Esophagus muscularis mucosa (tissue), 4 donors: Measurements from ENCODE around the gene VWC2L. TPM values are rescaled to one million over a fixed set of nuclear protein-coding genes. Genes with fewer than 3 reads are reported as not detected.
A peak's percentile ranks its signal among the peaks of the same experiment; 100 is the strongest.

Experiments
- DNase-seq: peaks from one replicate; pipeline ENCODE4 v3.0.0-alpha.2; 2017; ENCODE audit errors: extremely low spot score
- H3K27ac ChIP-seq, 4 donors: fragments of 200-600 bp; sonication (generic); replicated peaks in 1 of 4; 1 replicate in 3 of 4; 2 replicates in 1 of 4; pipeline ENCODE4 v1.5.1; 2016 to 2019; ENCODE audit warnings: mild to moderate bottlenecking in 1 of 4
- H3K27me3 ChIP-seq, 4 donors: fragments of 200-600 bp; sonication (generic); one replicate each; pipeline versions ENCODE4 v1.5.1 to v1.6.0; 2016 to 2019
- H3K36me3 ChIP-seq, 4 donors: fragments of 200-600 bp; sonication (generic); one replicate each; pipeline ENCODE4 v1.5.1; 2016 to 2019
- H3K4me1 ChIP-seq, 4 donors: fragments of 200-600 bp; sonication (generic); one replicate each; pipeline ENCODE4 v1.5.1; 2016 to 2019
- H3K4me3 ChIP-seq, 4 donors: fragments of 200-600 bp; sonication (generic); 1 replicate in 2 of 4; 2 replicates in 2 of 4; pipeline ENCODE4 v1.5.1; 2016 to 2019; ENCODE audit warnings: mild to moderate bottlenecking in 4 of 4, moderate library complexity in 1 of 4
- H3K9me3 ChIP-seq, 4 donors: fragments of 200-600 bp; sonication (generic); 1 replicate in 3 of 4; 2 replicates in 1 of 4; pipeline ENCODE4 v1.5.1; 2016 to 2019
- CTCF ChIP-seq, 3 experiments: fragments of 200-600 bp in 2 of 3; fragments of 450-650 bp in 1 of 3; sonication (generic) in 2 of 3; IDR thresholded peaks; one replicate each; pipeline ENCODE4 v1.5.1; 2017 to 2019; ENCODE audit warnings: antibody characterized with exemption in 3 of 3, mild to moderate bottlenecking in 2 of 3, moderate library complexity in 1 of 3
- EP300 ChIP-seq: sonication (generic); formaldehyde crosslinking; IDR thresholded peaks from one replicate; pipeline ENCODE4 v1.6.1; 2017; ENCODE audit warnings: antibody characterized with exemption
- POLR2A ChIP-seq: fragments of 450-650 bp; IDR thresholded peaks from one replicate; pipeline ENCODE4 v1.6.1; 2017; ENCODE audit warnings: antibody characterized with exemption, moderate library complexity, mild to moderate bottlenecking, low read depth
- POLR2AphosphoS5 ChIP-seq, 2 donors: sonication (generic); formaldehyde crosslinking; IDR thresholded peaks; one replicate each; pipeline ENCODE4 v1.6.1; 2017; ENCODE audit warnings: antibody characterized with exemption in 2 of 2
- WGBS: methylation state at CpG from one replicate; pipeline ENCODE4 v1.1.5; 2018; 5-methylcytosine and 5-hydroxymethylcytosine counted together
- intact Hi-C: fragments of 100-400 bp; cut with DNase I; formaldehyde crosslinking; loops from one replicate; pipeline ENCODE4 v1.15.1; 2023
- total RNA-seq, 4 donors: library from RNA; depleted of rRNA; stranded (reverse); fragments of >200 nt; gene quantifications; one replicate each; pipeline versions ENCODE4 v1.1.0 to v1.2.1, GENCODE V29; 2016

Gene VWC2L
- total RNA-seq, 4 donors from 2014 or later = 0.11 TPM; not detected in 3

GRCh38 chr2:214450118-214450894 lies 39.5 kb downstream of the VWC2L start:
- intact Hi-C loops = no loop called here
- WGBS = 80% methylated on average over 4 of the region's 4 CpGs
- no peak for TF ChIP-seq POLR2AphosphoS5 (IDR thresholded peaks at IDR 0.05)
- TF ChIP-seq EP300 = no peak
- no peak for TF ChIP-seq POLR2A
- TF ChIP-seq CTCF (IDR thresholded peaks at IDR 0.05) = no peak
- DNase-seq = no peak
- Histone ChIP-seq H3K27me3 (no peaks in the 10 kb centered on the region), H3K4me1 (no peaks in the 10 kb centered on the region), H3K4me3 (no peak overlapping the region), H3K9me3 (no peaks in the 10 kb centered on the region), H3K36me3 (no peaks in the 10 kb centered on the region), H3K27ac (no peak overlapping the region)

- no peaks in the 10 kb centered on the region for H3K4me1 ChIP-seq
- intact Hi-C loops = no loop called here
- no peaks in the 10 kb centered on the region for H3K36me3 ChIP-seq
- H3K9me3 ChIP-seq = no peaks in the 10 kb centered on the region
- TF ChIP-seq EP300 (no peak), POLR2A (no peak), POLR2AphosphoS5 (IDR thresholded peaks at IDR 0.05) (no peak), CTCF (IDR thresholded peaks at IDR 0.05) (no peak)
- H3K27ac ChIP-seq = no peak overlapping the region
- no peak overlapping the region for H3K4me3 ChIP-seq
- DNase-seq = no peak
- WGBS = 65% methylated on average over 2 of the region's 2 CpGs
- no peaks in the 10 kb centered on the region for H3K27me3 ChIP-seq
Measured at GRCh38 chr2:214451516-214452275, 40.8 kb downstream of the VWC2L start.

GRCh38 chr2:214465363-214466146 lies 54.7 kb downstream of the VWC2L start:
- DNase-seq = no peak
- Histone ChIP-seq H3K9me3 (no peaks in the 10 kb centered on the region), H3K36me3 (no peaks in the 10 kb centered on the region), H3K27me3 (no peaks in the 10 kb centered on the region), H3K27ac (peak overlapping the region in 1 of 4 donors; percentile 10), H3K4me3 (no peak overlapping the region), H3K4me1 (peaks cover 0 to 3% (median 0%) of the 10 kb centered on the region in 4 donors)
- intact Hi-C loops = no loop called here
- 70% methylated on average over 1 of the region's 3 CpGs for WGBS
- TF ChIP-seq CTCF (IDR thresholded peaks at IDR 0.05) = no peak
- TF ChIP-seq EP300 = no peak
- TF ChIP-seq POLR2A = no peak
- TF ChIP-seq POLR2AphosphoS5 (IDR thresholded peaks at IDR 0.05) = no peak

GRCh38 chr2:214469728-214470127 lies 58.9 kb downstream of the VWC2L start:
- H3K36me3 ChIP-seq = no peaks in the 10 kb centered on the region
- DNase-seq = no peak
- H3K4me1 ChIP-seq = peaks cover 0 to 3% (median 0%) of the 10 kb centered on the region in 4 donors
- TF ChIP-seq CTCF (IDR thresholded peaks at IDR 0.05) (no peak), POLR2AphosphoS5 (IDR thresholded peaks at IDR 0.05) (no peak), EP300 (no peak), POLR2A (no peak)
- H3K27me3 ChIP-seq = no peaks in the 10 kb centered on the region
- no peak overlapping the region for H3K4me3 ChIP-seq
- intact Hi-C loops = no loop called here
- H3K9me3 ChIP-seq = no peaks in the 10 kb centered on the region
- 89% methylated on average over 3 of the region's 3 CpGs for WGBS
- H3K27ac ChIP-seq = no peak overlapping the region
